ENCODE results near the gene ZNF311. TPM values are rescaled to one million over a fixed set of nuclear protein-coding genes. Genes with fewer than 3 reads are reported as not detected.
"Not testable (repeated sequence)": the region's sequence is repeated elsewhere in the genome, so short reads cannot be mapped to it uniquely, and the experiment has no call there.

ZNF311 gene
- polyA plus RNA-seq, 3 donors = 0.05 TPM; not detected in 1

- peak overlapping the region; percentile 54 for H2AFZ ChIP-seq (ENCODE audit: insufficient read depth, low read depth, low read length, poor library complexity, severe bottlenecking)
- Mint-ChIP-seq H3K9me3 (peaks cover 0 to 27% (median 17%) of the 10 kb centered on the region in 7 donors), H3K27me3 (ENCODE audit: low read depth in 3 of 3) (peaks cover 33 to 44% (median 39%) of the 10 kb centered on the region in 3 donors), H3K27ac (peak overlapping the region in 1 of 7 donors; percentile 50), H3K36me3 (peaks cover 0 to 6% of the 10 kb centered on the region in 2 donors), H3K4me3 (peak overlapping the region; percentile 1 to 84), H3K4me1 (peaks cover 11% of the 10 kb centered on the region)
- H3K27ac ChIP-seq (ENCODE audit: low read depth in 1 of 2, low read length in 2 of 2) = no peak overlapping the region
- peaks cover 0 to 14% of the 10 kb centered on the region in 2 donors for H3K9me3 ChIP-seq (replicated peaks in 1 of 2; ENCODE audit: control insufficient read depth in 1 of 2, insufficient read depth in 1 of 2, low read length in 2 of 2)
- H3K27me3 ChIP-seq (ENCODE audit: control insufficient read depth in 2 of 2, insufficient read depth in 2 of 2, low read length in 2 of 2) = peaks cover 20 to 49% of the 10 kb centered on the region in 2 donors
- TF ChIP-seq CTCF (IDR thresholded peaks at IDR 0.05) = no peak
- H3K36me3 ChIP-seq (replicated peaks in 1 of 2; ENCODE audit: control insufficient read depth in 1 of 2, insufficient read depth in 2 of 2, low read length in 2 of 2) = no peaks in the 10 kb centered on the region
- no peak for DNase-seq
- no peaks in the 10 kb centered on the region for H3K79me2 ChIP-seq (ENCODE audit: insufficient read depth, low read length)
- no peaks in the 10 kb centered on the region for H4K20me1 ChIP-seq (ENCODE audit: insufficient read depth, low read length)
- no peak overlapping the region for H3K9ac ChIP-seq (ENCODE audit: insufficient read depth, low read length, poor library complexity, severe bottlenecking)
- 2% methylated on average over 12 of the region's 22 CpGs for WGBS (ENCODE audit: insufficient coverage)
- intact Hi-C loops (cut with micrococcal nuclease) = no loop called here
- peak overlapping the region in 1 of 3 experiments; percentile 32 for H3K4me3 ChIP-seq (replicated peaks in 1 of 3; ENCODE audit: low read depth in 2 of 3, low read length in 3 of 3)
- peak overlapping the region; percentile 44 for H3K4me2 ChIP-seq (replicated peaks; ENCODE audit: extremely low read depth, low read length, poor library complexity, severe bottlenecking)
- H3K4me1 ChIP-seq (ENCODE audit: control insufficient read depth in 1 of 2, insufficient read depth in 2 of 2, low read length in 2 of 2) = peaks cover 8 to 11% of the 10 kb centered on the region in 2 donors
These were observed 51.4 kb downstream of the ZNF311 start for GRCh38 chr6:28953585-28954258.

- 33% methylated on average over 9 of the region's 13 CpGs for WGBS (ENCODE audit: insufficient coverage)
- Histone ChIP-seq H3K4me3 (replicated peaks in 1 of 3; ENCODE audit: low read depth in 2 of 3, low read length in 3 of 3) (peak overlapping the region in 1 of 3 experiments; percentile 32), H3K36me3 (replicated peaks in 1 of 2; ENCODE audit: control insufficient read depth in 1 of 2, insufficient read depth in 2 of 2, low read length in 2 of 2) (no peaks in the 10 kb centered on the region), H3K9ac (ENCODE audit: insufficient read depth, low read length, poor library complexity, severe bottlenecking) (no peak overlapping the region), H3K9me3 (replicated peaks in 1 of 2; ENCODE audit: control insufficient read depth in 1 of 2, insufficient read depth in 1 of 2, low read length in 2 of 2) (peaks cover 0 to 14% of the 10 kb centered on the region in 2 donors), H3K79me2 (ENCODE audit: insufficient read depth, low read length) (no peaks in the 10 kb centered on the region), H3K4me2 (replicated peaks; ENCODE audit: extremely low read depth, low read length, poor library complexity, severe bottlenecking) (peak overlapping the region; percentile 44), H2AFZ (ENCODE audit: insufficient read depth, low read depth, low read length, poor library complexity, severe bottlenecking) (peak overlapping the region; percentile 54), H3K4me1 (ENCODE audit: control insufficient read depth in 1 of 2, insufficient read depth in 2 of 2, low read length in 2 of 2) (peaks cover 8 to 11% of the 10 kb centered on the region in 2 donors), H4K20me1 (ENCODE audit: insufficient read depth, low read length) (no peaks in the 10 kb centered on the region), H3K27me3 (ENCODE audit: control insufficient read depth in 2 of 2, insufficient read depth in 2 of 2, low read length in 2 of 2) (peaks cover 20 to 49% of the 10 kb centered on the region in 2 donors), H3K27ac (ENCODE audit: low read depth in 1 of 2, low read length in 2 of 2) (no peak overlapping the region)
- intact Hi-C loops (cut with micrococcal nuclease) = no loop called here
- Mint-ChIP-seq H3K27me3 (ENCODE audit: low read depth in 3 of 3) (peaks cover 32 to 44% (median 39%) of the 10 kb centered on the region in 3 donors), H3K36me3 (peaks cover 0 to 6% of the 10 kb centered on the region in 2 donors), H3K4me1 (peaks cover 11% of the 10 kb centered on the region), H3K4me3 (peak overlapping the region; percentile 1 to 84), H3K9me3 (peaks cover 0 to 23% (median 17%) of the 10 kb centered on the region in 7 donors), H3K27ac (peak overlapping the region in 2 of 7 donors; percentile 44 to 50)
- TF ChIP-seq CTCF (IDR thresholded peaks at IDR 0.05) = no peak
- peak in 2 of 3 donors; percentile 15 to 39 for DNase-seq
These were observed 52.0 kb downstream of the ZNF311 start for GRCh38 chr6:28953039-28953584.

- Mint-ChIP-seq H3K4me1 (peaks cover 21% of the 10 kb centered on the region), H3K27me3 (ENCODE audit: low read depth in 3 of 3) (peaks cover 20 to 30% (median 28%) of the 10 kb centered on the region in 3 donors), H3K9me3 (peaks cover 0 to 23% (median 16%) of the 10 kb centered on the region in 7 donors)
- H2AFZ ChIP-seq (ENCODE audit: insufficient read depth, low read depth, low read length, poor library complexity, severe bottlenecking); H3K4me3 Mint-ChIP-seq; H3K36me3 Mint-ChIP-seq; H3K27ac ChIP-seq (ENCODE audit: low read depth in 1 of 2, low read length in 2 of 2); H3K4me3 ChIP-seq (replicated peaks in 1 of 3; ENCODE audit: low read depth in 2 of 3, low read length in 3 of 3); H3K79me2 ChIP-seq (ENCODE audit: insufficient read depth, low read length); H4K20me1 ChIP-seq (ENCODE audit: insufficient read depth, low read length); H3K9ac ChIP-seq (ENCODE audit: insufficient read depth, low read length, poor library complexity, severe bottlenecking); H3K27ac Mint-ChIP-seq; H3K36me3 ChIP-seq (replicated peaks in 1 of 2; ENCODE audit: control insufficient read depth in 1 of 2, insufficient read depth in 2 of 2, low read length in 2 of 2); H3K4me2 ChIP-seq (replicated peaks; ENCODE audit: extremely low read depth, low read length, poor library complexity, severe bottlenecking); DNase-seq: not testable (repeated sequence)
- 95% methylated on average over 23 of the region's 41 CpGs for WGBS (ENCODE audit: insufficient coverage)
- Histone ChIP-seq H3K4me1 (ENCODE audit: control insufficient read depth in 1 of 2, insufficient read depth in 2 of 2, low read length in 2 of 2) (peaks cover 17 to 19% of the 10 kb centered on the region in 2 donors), H3K9me3 (replicated peaks in 1 of 2; ENCODE audit: control insufficient read depth in 1 of 2, insufficient read depth in 1 of 2, low read length in 2 of 2) (peaks cover 0 to 14% of the 10 kb centered on the region in 2 donors), H3K27me3 (ENCODE audit: control insufficient read depth in 2 of 2, insufficient read depth in 2 of 2, low read length in 2 of 2) (peaks cover 16 to 29% of the 10 kb centered on the region in 2 donors)
- intact Hi-C loops (cut with micrococcal nuclease) = loop anchor here in 1 of 2 donors (10.0 kb wide), 1 partner anchor 115 kb away; no protein-coding TSS in a partner anchor
These were observed 55.4 kb downstream of the ZNF311 start for GRCh38 chr6:28949656-28950195.

Measured in CD14-positive monocyte (primary cell).